ENCODE data around the gene TMEM255A. TPM values are rescaled to one million over a fixed set of nuclear protein-coding genes. Genes with fewer than 3 reads are reported as not detected.

The TMEM255A gene
- total RNA-seq, 1 donor: under 0.01 TPM

DNA sequence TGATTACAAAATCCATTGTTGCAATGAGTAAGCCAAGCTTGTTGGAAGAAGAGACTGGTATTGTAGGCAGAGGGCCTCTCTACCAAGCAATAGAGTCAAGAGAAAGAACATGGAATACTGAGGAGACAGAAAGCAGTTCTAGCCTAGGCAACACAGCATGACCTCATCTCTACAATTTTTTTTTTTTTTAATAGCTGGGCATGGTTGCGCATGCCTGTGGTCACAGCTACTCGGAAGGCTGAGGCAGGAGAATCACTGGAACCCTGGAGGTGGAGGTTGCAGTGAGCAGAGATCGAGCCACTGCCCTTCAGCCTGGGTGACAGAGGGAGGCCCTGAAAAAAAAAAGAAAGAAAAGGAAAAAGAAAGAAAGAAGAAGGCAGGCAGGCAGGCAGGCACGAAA lies 72.3 kb downstream of the TMEM255A start:
- no peak overlapping the region for H3K4me3 ChIP-seq (ENCODE audit: low read depth, low read length)
- DNase-seq (ENCODE audit: low read depth): peak; percentile 2
- TF ChIP-seq, protein P1, sequence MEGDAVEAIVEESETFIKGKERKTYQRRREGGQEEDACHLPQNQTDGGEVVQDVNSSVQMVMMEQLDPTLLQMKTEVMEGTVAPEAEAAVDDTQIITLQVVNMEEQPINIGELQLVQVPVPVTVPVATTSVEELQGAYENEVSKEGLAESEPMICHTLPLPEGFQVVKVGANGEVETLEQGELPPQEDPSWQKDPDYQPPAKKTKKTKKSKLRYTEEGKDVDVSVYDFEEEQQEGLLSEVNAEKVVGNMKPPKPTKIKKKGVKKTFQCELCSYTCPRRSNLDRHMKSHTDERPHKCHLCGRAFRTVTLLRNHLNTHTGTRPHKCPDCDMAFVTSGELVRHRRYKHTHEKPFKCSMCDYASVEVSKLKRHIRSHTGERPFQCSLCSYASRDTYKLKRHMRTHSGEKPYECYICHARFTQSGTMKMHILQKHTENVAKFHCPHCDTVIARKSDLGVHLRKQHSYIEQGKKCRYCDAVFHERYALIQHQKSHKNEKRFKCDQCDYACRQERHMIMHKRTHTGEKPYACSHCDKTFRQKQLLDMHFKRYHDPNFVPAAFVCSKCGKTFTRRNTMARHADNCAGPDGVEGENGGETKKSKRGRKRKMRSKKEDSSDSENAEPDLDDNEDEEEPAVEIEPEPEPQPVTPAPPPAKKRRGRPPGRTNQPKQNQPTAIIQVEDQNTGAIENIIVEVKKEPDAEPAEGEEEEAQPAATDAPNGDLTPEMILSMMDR (IDR thresholded peaks at IDR 0.05; ENCODE audit: insufficient read depth, low read depth, low read length): no peak

DNA sequence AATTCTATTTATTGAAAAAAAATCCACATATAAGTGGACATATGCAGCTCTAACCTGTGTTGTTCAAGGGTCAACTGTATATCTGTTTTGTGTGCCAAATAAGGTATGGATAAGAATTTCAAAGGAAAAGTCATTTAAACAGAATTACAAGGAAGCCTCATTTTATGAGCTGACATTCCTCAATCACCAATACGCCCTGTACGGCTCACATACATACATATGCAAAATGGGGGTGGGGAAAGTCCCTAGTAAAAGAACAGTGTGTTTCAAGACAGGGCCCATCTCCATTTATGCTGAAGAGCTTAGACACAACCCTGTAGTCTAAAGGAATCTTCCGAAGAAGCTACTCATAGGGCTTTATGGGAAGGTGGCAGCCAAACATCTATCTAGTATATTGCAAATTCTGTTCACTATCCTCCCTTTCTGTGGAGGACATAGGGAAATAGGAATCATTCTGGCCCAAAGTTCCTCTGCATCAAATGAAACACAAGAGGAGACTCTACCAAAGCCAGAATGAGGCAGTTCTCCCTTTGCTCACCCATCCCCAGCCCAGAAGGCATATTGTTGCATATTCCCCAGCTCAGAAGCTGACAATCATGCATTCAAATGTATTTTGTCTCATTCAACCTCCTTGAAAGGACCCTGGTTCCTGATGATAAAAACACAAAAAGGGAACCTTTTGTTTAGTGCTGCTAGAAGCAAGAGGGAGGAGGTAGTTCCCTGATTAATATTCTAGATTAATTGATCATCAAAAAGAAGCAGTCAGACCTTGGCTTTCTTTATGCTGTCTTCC lies 74.4 kb downstream of the TMEM255A start:
- TF ChIP-seq, protein P1 (IDR thresholded peaks at IDR 0.05; ENCODE audit: insufficient read depth, low read depth, low read length): no peak
- no peak for DNase-seq (ENCODE audit: low read depth)
- no peak overlapping the region for H3K4me3 ChIP-seq (ENCODE audit: low read depth, low read length)

DNA sequence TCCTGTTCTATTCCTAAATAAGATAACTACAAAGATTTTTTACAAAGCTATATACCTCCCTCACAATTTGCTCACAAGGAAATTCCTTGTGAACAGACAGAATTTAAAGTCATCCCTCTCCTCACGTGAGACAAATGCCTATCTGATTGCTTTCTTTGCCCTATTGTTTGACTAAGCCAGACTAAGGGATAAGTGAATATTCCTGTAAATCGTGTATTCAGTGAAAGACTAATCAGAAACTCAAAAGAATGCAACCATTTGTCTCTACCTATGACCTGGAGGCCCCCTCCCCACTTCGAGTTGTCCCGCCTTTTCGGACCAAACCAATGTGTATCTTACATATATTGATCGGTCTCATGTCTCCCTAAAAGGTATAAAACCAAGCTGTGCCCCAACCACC lies 76.0 kb downstream of the TMEM255A start:
- H3K4me3 ChIP-seq (ENCODE audit: low read depth, low read length): no peak overlapping the region
- DNase-seq (ENCODE audit: low read depth): no peak
- TF ChIP-seq, protein P1 (IDR thresholded peaks at IDR 0.05; ENCODE audit: insufficient read depth, low read depth, low read length): no peak

DNA sequence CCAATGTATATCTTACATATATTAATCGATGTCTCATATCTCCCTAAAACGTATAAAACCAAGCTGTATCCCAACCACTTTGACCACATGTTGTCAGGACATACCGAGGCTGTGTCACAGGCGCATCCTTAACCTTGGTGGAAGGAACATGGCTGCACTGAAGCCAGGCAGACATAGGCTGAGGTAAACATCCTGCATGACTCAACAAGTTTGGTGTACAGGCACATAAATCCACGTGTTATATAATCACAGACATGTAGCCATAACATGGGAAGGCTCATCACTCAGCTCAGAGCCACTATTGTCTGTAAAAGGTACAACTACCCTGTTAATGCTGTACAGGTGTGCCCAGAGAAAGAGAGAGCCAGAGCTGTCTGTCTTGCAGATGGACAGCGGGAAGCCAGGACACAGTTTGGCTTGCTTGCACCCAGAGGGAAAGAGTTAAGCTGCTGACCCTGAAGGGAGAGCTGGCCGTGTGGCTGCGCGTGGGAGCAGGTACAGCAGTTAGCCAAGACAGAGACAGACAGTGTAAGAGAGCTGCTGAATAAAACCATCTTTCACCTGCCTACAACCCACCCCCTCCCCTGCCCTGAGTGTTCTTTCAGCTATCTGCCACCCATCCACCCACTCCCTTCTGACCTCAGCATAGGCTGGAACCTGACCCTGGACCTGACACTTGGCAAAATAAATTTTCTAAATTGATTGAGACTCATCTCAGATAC lies 82.9 kb downstream of the TMEM255A start:
- H3K4me3 ChIP-seq (ENCODE audit: low read depth, low read length): no peak overlapping the region
- TF ChIP-seq, protein P1 (IDR thresholded peaks at IDR 0.05; ENCODE audit: insufficient read depth, low read depth, low read length): no peak
- no peak for DNase-seq (ENCODE audit: low read depth)

DNA sequence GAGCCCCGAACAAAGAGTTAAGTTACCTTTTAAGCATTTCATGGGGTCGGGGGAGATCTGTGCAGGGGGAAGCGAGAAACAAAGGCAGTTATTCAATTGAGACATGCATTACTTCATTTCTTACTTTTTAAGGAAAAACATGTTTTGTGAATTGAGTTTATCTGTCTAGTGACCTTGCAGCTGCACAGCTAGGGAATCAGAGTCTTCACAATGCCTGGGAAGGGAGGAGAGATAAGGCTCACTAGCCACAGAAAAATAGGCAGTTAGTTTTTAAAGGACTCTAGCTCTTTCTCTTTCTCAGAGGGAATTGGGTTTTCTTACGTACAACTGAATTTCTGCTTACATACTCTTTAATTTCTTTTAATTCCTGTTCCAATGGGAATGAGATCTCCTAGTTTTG lies 86.9 kb downstream of the TMEM255A start:
- H3K4me3 ChIP-seq (ENCODE audit: low read depth, low read length): no peak overlapping the region
- TF ChIP-seq, protein P1 (IDR thresholded peaks at IDR 0.05; ENCODE audit: insufficient read depth, low read depth, low read length): no peak
- DNase-seq (ENCODE audit: low read depth): no peak

DNA sequence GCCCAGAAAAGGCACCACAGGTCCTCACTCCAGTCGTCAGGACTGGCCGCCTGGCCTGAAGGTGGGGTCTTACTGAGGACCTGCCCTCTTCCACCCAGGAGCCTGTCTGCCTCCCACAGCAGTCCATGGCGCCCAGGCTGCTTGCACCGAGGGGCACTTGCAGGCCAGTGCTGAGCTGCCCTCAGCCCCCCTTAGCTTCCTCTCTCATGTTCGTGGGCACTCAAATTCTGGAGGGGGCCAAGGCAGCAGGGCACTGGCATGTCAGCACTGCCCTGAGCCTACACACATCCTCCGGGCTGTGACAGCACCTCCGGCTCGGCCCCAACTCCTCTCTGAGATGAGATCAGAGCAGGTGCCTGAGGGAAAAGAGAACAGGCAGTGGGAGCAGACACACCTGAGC lies 87.9 kb downstream of the TMEM255A start:
- no peak for DNase-seq (ENCODE audit: low read depth)
- TF ChIP-seq, protein P1 (IDR thresholded peaks at IDR 0.05; ENCODE audit: insufficient read depth, low read depth, low read length): no peak
- H3K4me3 ChIP-seq (ENCODE audit: low read depth, low read length): no peak overlapping the region
